T-helper 22 cell (primary cell): ENCODE measurements around the gene CKS1B.
A peak's percentile ranks its signal among the peaks of the same experiment; 100 is the strongest.

ENCODE experiments used
- DNase-seq: peaks from one replicate; pipeline ENCODE4 v3.0.0-alpha.2; 2020; ENCODE audit warnings: low read depth

Gene CKS1B

DNA sequence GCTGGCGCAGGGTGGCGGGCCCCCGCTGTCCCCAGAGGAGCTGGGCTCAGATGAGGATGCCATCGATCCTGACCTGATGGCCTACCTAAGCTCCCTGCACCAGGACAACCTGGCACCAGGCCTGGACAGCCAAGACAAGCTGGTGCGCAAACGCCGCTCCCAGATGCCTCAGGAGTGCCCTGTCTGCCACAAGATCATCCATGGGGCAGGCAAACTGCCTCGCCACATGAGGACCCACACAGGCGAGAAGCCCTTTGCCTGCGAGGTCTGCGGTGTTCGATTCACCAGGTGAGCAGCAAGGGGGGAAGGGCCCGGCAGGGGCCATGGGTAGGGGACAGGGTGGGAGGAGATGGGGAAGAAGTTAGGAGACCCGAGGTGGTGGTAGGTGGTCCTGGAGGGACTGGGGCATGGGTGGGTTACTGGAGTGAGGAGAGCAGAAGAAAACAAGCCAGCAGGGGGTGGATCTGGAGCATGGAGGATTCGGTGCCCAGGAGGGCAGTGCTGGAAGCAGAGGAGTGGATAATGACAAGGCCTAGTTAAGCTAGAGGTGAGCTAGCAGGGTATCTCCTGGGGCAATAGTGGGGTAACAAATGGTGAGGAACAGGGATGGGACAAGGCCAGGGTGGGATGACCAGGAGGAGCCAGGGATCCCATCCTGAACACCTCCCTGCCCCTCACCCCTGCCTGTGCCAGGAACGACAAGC lies 41.2 kb downstream of the CKS1B start:
- DNase-seq, result no peak

DNA sequence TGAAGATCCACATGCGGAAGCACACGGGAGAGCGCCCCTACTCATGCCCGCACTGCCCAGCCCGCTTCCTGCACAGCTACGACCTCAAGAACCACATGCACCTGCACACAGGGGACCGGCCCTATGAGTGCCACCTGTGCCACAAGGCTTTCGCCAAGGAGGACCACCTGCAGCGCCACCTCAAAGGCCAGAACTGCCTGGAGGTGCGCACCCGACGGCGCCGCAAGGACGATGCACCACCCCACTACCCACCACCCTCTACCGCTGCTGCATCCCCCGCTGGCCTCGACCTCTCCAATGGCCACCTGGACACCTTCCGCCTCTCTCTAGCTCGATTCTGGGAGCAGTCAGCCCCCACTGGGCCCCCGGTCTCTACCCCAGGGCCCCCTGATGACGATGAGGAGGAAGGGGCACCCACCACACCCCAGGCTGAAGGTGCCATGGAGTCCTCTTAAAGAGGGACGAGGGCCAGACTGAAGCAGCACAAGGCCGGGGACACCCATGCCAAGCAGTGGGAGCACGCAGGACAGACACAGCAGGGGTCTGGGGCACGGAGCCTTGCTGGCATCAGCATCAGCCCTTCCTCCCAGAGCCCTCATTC lies 41.9 kb downstream of the CKS1B start:
- DNase-seq, result no peak

DNA sequence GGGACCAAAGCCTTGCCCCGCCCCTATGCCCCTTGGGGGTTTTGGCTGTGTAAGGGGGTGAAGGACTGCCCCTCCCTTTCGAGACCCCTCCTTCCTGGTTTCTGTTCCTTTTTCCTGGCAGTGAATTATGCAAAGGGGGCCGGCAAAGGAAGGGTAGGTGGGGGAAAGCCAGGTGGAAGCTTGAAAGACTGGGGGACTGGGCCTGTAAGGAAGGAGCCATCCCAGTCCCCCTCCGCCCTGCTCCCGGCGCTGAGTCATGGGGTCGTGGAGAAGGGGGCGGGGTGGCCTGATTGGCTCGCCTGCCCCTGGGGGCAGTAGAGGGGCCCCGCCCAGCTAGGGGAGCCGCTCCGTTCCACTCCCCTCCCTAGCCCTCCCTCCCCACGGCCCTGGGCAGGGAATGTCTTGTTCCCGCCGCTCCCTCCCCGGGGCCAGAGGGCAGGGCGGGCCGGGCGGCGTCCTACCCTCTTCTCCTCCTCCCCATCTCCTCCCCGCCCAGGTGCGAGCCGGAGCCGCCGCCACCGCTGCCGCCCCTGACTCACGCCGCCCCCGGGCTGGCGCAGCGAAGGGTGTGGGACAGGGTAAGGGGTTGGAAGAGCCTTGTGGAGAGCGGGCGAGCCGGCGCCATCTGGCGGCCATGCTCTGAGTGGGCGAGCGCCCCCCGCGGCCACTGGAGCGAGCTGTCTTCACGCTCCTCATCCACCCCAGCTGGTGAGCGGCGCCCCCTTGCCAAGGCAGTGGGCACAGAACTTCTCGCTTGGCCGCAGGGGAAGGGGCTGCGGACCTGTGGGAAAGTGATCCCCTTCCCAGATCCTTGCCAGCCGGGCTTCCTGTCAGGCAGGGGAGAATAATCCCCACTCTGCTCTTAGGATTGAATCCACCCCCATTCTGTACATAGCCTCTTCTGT lies 42.8 kb downstream of the CKS1B start:
- peak; percentile 78 for DNase-seq

GRCh38 chr1:155017946-155018316 lies 43.5 kb downstream of the CKS1B start:
- no peak for DNase-seq

DNA sequence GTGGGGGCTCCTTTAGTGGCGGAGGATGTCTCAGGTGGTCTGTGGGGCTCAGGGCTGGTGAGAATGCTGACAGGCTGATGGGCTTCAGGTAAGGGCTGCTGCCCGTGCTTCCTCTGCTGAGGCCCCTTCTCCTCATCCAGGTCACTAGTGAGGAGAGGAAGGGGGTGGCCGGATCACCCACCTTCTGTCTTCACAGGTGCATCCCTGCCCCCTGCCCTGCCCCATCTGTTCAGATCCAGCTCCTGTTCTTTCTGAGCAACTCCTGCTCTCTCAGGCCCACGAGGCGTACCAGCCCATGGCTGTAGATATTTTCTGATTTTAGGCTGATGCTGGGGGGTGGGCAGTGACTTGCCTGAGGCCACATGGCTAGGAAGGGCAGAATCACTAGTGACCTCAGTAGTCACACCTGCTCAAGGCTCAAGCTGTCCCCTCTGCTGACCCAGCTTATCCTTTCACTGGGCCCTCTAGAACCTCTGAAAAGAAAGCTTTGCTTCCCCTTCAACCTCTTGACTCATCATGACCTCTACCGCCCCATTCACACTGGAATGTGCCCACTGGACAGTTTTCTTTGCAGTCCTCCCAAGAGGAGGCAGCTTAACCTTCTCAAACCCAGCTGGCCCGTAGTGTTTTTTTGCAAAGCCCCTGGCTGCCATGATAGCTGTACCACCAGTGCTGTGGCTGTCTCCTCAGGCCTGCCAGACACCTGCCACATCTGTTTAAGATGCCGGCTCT lies 44.3 kb downstream of the CKS1B start:
- no peak for DNase-seq

DNA sequence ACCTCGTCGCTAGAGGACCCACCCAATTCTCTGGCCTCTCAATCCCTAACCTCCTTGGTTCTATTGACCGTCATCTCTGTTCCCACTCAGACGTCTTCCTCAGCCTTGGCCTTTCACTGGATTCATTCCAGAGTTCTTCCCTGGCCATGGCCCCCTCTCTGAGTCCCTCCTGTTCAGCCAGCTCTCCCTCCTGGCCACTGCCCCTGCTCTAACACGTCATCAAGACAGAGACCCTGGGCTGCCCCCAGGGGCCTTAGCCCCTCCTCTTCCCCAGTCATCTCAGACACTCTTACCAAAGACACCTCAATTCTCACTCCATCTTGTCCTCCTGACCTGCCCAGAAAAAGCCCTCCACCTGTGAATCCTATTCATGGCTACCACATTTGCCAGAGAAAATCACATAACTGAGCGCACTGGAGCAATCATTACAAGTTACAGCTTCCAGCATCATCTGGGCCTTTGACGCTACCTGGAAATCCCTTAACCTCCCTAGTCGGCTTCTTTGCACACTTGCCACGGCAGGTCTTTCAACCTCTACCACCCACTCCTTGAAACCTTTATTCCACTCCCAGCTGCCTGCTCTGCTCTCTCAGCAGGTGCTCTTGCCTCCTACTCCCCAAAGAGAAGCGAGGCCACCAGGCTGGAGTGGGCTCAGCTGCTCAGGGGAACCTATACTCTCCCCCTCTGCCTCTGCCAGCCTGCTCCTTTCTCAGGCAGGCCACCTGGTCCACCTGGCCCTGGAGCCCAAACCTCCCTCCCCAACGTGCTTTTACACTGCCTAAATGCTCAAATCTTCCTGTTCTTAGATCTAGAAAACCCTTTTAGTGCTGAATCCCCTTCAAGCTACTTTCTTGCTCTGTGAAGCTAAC lies 45.1 kb downstream of the CKS1B start:
- no peak for DNase-seq

GRCh38 chr1:155022136-155022926 lies 47.9 kb downstream of the CKS1B start:
- no peak for DNase-seq

DNA sequence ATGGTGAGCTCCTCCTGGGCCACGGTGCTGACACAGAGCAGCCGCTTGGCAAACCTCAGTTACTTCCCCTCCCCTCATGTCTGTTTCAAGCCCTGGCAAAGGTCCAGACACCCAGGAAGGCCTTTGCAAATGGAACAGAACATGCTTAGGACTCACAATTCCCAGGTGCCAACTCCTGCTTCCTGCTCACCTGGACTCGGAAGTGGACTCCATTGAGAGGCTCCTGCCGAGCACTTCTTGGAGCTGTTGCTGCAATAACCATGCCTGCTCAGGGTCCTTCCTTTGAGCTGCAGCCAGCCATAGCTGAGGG lies 48.4 kb downstream of the CKS1B start:
- no peak for DNase-seq

GRCh38 chr1:155023627-155024026 lies 49.1 kb downstream of the CKS1B start:
- DNase-seq, result no peak

- no peak for DNase-seq
Observed at GRCh38 chr1:155024315-155024714, 49.8 kb downstream of the CKS1B start.

GRCh38 chr1:155026154-155026553 lies 51.7 kb downstream of the CKS1B start:
- DNase-seq, result no peak

GRCh38 chr1:155026588-155026987 lies 52.1 kb downstream of the CKS1B start:
- no peak for DNase-seq
